ENCODE measurements around the gene SYCN.

- TF ChIP-seq CTCF (IDR thresholded peaks at IDR 0.05) (no peak), POLR2A (IDR thresholded peaks at IDR 0.05) (no peak)
These were observed 48.9 kb downstream of the SYCN start for GRCh38 chr19:39155114-39155700.

Data from uterus (tissue), 2 donors.